ENCODE measurements around the gene SUSD5.
"Not testable (repeated sequence)": the region's sequence is repeated elsewhere in the genome, so short reads cannot be mapped to it uniquely, and the experiment has no call there.

Gene SUSD5

GRCh38 chr3:33187368-33187634 lies 31.3 kb downstream of the SUSD5 start:
- no peak for DNase-seq

DNA sequence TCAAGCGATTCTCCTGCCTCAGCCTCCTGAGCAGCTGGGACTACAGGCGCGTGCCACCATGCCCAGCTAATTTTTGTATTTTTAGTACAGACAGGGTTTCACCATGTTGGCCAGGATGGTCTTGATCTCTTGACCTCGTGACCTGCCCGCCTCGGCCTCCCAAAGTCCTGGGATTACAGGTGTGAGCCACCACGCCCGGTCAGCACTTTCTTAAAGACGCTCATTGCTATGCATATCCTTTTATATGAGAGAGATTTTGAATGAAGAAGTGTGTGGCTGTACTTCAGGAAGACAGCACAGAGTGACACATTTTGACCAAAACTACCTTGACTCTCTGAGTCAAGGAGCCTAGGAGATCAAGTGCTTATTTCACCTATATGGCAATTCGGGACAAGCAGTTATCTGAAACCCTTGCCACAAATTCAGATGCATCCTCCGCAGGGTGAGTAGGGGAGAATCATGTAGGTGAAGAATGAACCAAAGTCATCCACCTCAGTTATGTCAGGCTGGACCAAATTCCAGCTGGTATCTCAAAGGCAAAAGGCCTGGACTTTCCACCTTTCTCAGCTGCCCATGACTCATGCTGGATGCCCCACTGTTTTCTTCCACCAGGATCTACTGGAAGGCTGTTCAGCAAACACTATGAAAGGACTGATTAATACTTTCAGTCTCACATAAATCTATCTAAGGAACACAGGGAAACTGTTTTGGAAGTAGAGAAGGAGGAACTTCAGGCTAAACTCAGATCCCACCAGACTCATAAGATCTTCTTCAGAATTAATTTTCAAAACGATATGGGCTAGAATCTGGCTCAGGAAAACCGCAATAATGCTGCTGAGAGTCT lies 31.9 kb downstream of the SUSD5 start:
- no peak for DNase-seq

DNA sequence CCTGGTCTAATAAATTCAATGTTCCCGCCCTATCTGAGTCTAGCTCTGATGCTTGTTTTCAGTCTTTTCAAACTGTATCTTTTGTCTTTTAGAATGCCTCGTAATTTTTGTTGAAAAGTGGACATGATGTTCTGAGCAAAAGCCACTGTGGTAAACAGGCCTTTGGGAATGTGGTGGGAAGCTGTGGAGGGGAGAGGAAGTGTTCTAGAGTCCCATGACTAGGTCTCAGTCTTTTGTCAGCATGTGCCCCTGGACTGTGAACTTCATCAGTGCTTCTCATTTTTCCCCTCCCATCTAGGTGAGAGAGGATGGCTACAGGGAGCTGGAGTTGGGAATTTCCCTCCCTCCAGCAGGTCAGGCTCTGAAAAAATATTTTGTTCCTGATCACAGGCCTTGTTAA lies 33.7 kb downstream of the SUSD5 start:
- DNase-seq, result no peak

GRCh38 chr3:33181641-33182040 lies 37.0 kb downstream of the SUSD5 start:
- not testable (repeated sequence) for DNase-seq

- DNase-seq, result no peak
Measured at GRCh38 chr3:33181229-33181628, 37.4 kb downstream of the SUSD5 start.

DNA sequence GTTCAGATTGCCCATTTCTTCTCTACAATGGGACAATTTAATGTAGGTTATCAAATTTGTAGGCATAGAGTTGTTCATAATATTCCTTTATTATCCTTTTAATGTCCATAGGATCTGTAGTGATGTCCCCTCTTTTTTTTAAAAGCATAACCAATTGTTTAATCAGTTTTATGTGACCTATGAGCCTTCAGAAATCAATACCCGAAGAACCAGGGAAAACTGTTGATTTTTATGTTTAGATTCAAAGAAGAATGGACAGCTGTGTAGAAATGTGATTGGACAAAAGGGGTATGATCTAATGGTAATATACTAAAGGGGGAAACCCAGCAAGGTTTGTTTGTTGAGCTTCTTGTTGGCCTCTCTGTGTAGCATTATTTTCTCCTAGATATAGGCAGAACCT lies 39.5 kb downstream of the SUSD5 start:
- DNase-seq, result no peak

DNA sequence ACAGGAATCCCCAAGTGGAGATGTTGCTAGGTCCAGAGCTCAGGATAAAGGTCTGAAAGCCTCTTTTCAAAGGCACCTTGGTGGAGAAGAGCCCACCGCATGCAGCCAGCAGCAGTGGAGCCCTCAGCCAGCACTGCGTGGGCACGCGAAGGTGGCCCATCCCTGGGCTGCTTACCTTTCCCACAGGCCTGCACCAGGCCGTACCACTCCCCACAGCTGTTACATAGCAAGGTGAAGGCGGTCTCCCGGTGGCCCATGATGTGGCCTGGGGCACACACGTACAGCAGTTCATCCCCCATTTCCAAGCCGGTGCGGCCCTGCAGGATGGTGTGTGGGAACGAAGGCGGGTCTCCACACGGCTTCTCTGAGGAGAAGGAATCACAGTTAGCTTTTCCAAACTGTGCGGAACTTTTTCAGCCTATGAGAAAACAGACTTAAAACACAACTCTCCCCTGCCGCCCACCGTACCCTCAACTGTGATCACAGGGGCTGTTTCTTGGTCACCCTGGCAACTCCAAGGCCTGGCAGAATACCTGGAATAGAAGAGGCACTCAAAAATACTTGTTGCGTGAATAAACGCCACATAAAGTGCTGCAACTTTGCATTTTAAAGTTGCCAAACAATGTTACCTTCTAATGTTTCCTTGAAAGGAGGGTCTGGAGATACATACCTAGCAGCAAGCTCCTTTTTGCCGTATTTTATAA lies 43.7 kb downstream of the SUSD5 start:
- no peak for DNase-seq

- DNase-seq, result no peak
Measured at GRCh38 chr3:33174095-33174494, 44.5 kb downstream of the SUSD5 start.

DNA sequence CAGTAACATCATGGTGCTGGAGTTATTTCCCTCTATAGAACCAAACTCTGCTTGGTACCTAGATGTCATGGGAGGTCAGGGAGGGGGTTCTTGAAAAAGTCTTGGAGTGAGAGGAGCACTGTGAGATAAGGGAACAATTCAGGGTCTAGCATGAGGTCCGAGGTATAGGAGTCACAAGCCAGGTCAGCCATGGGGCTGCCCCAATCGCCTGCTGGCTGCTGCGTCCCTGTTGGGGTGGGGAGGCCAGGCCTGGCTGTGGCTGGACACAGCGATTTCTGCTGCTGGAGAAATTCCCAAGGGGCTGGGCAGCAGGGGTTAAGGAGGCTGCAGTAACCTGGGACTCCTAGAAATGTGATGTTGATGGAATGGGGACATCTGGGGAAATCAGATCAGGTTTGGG lies 44.9 kb downstream of the SUSD5 start:
- DNase-seq, result no peak

GRCh38 chr3:33173103-33173502 lies 45.5 kb downstream of the SUSD5 start:
- no peak for DNase-seq

DNA sequence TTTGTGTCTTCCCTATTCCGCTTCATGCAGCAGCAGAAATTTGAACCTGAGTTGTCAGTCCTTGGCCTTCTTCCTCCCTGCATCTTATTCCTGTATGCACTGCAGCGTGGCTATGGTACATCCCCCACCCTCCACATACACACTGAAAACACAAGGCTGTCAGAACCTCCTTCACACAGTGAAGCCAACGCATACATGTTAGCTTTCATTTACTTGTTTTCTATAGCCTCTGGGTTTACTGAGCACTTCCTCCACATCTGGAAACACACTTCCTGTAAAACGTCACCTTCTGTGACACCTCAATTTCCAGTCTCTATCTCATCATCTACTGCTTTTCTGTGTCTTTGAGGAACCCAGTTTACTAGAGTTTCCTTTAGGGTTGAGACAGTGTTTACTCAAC lies 47.0 kb downstream of the SUSD5 start:
- no peak for DNase-seq

DNA sequence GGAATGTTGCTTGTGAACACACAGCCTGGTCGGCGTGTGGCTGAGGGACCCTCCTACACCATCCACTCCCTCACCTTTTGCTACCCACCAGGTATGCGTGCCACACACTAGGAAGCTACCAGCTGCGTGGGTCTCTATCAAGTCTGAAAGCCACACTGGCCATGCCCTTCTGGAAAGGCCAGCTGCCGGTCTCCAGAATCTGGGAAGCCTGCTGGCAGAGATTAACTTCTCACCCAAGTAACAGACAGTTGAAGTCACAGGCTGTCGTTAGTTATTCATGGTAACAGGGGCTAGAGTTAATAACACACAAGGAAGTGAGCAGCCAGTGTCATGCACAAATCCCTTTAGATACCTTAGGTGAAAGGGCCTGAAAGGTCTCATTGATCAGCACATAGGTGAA lies 48.1 kb downstream of the SUSD5 start:
- no peak for DNase-seq

GRCh38 chr3:33167716-33168336 lies 50.8 kb downstream of the SUSD5 start:
- DNase-seq, result no peak

DNA sequence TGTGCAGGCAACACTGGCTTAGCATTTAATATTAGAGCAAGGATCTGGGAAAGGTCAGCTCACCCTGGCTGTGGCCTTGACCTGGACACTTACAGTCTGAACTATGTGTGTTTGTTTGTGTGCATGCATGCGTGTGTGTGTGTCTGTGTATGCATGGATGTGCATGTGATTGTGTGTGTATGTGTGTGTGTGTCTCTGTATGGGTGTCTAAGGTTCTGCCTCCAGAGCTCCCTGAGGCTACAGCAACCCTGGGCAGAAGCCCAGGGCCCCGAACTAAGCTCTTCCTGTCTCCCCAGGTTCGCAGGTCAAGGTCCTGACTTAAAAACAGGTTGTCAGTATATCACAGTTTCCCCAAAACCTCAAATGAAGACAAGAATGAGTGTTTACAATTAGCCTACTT lies 51.3 kb downstream of the SUSD5 start:
- no peak for DNase-seq

DNA sequence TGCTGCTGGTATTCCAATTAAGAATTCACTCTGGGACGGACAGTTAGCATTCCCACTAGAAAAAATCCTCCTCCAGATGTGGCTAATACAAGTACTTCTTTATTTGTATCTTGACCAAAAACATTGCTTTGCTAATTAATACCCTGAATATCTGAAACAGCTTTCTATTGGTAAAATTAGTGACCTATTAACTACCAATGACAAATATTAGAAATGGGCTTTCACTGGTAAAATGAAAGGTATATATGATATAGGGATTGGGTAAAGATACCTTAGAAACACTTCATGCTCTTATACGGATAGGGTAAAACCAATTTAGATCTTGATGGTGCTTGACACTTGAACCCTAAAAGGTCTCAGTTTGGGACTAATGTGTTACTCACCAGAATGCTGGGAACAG lies 52.5 kb downstream of the SUSD5 start:
- no peak for DNase-seq

- no peak for DNase-seq
Measured at GRCh38 chr3:33165372-33165771, 53.2 kb downstream of the SUSD5 start.

GRCh38 chr3:33162621-33163020 lies 56.0 kb downstream of the SUSD5 start:
- not testable (repeated sequence) for DNase-seq

DNA sequence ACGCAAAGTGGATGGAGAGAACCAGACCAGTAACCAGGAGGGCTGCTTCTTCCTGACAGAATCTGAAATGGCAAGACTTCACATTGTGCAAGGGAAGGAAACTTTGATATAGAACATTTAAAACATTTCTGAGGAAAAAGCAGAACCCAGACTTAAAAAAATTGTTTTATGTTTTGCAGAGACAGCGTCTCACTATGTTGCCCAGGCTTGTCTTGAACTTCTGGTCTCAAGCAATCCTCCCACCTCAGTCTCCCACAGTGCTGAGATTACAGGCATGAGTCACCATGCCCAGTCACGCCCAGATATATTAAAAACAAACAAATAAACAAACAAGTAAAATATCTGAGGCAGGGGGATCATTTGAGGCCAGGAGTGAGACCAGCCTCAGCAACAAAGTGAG lies 58.6 kb downstream of the SUSD5 start:
- DNase-seq, result no peak

- no peak for DNase-seq
Measured at GRCh38 chr3:33159234-33159633, 59.4 kb downstream of the SUSD5 start.

DNA sequence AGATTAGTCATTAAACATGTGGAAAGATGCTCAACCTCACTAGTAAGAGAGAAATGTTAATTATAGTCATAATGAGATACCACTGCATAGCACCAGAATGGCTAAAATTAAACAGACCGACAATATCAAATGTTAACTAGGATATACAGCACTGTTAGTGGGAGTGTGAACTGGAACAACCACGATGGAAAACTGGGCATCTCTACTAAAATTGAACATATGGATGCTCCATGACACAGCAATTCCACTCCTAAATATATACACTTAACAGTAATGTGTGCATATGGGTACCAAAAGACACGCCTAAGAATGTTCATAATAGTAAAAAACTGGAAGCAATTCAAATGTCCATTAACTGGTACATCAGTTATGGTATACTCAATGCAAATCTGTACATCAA lies 63.3 kb downstream of the SUSD5 start:
- no peak for DNase-seq

GRCh38 chr3:33153782-33154181 lies 64.8 kb downstream of the SUSD5 start:
- DNase-seq, result no peak

GRCh38 chr3:33152363-33153360 lies 65.9 kb downstream of the SUSD5 start:
- no peak for DNase-seq

DNA sequence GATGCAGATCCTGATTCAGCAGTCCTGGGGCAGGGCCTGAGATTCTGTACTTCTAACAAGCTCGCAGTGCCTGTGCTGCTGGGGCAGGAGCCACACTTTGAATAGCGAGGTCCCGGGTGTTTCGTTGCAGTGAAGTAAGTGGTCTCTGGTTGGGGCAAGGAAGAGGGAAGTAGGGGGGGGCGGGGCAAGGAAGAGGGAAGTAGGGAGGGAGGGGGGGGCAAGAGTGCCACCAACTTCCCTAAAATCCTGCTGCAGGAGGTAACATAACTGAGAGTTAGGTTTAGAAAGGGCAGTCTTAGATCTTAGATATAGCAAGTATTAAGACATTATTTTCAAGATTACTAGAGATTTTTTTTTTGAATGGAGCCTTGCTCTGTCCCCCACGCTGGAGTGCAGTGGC lies 69.3 kb downstream of the SUSD5 start:
- DNase-seq, result no peak
